Activated T-helper 1 cell treated with anti-CD3 and anti-CD28 coated beads, Interleukin-2, amount 50 U/mL, for 16 hours (primary cell): Measurements from ENCODE around the gene WDR7.
"Not testable (repeated sequence)": the region's sequence is repeated elsewhere in the genome, so short reads cannot be mapped to it uniquely, and the experiment has no call there.

Experiments
- DNase-seq, 2 donors: peaks; one replicate each; pipeline ENCODE4 v3.0.0-alpha.2; 2020; ENCODE audit warnings: low read depth in 1 of 2, low spot score in 1 of 2

WDR7 gene

DNA sequence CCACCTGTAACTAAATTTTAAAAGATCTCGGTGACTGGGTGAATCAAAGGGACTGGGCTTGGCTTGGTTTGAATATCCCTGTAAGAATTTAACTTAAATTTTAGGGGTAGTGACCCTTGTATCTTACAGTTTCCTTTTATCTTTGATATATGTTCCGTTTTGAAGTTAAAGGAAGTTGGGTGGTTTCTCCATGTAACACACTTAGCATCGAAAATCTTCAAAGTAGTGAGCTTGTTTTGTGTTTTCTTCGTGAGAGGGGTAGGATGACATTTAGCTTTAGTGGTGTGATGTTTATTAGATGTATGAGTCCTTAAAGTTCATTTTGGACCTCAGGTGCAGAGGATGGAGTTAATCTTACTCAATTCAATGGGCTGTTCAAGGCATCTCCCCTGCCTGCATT, 1.6 kb downstream of the WDR7 start:
- DNase-seq = no peak

DNA sequence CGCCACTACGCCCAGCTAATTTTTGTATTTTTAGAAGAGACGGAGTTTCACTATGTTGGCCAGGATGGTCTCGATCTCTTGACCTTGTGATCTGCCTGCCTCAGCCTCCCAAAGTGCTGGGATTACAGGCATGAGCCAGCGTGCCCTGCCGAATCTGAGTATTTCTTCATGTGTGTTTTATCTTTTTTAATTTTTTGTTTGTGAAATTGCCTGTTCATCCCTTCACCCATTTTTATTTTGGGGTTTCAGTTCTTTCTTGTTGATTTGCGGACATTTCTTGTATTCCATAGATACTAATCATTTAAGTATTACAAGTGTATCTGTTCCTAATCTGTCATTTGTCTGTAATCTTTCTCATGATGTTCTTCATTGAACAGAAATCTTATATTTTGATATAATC, 3.1 kb downstream of the WDR7 start:
- not testable (repeated sequence) for DNase-seq

DNA sequence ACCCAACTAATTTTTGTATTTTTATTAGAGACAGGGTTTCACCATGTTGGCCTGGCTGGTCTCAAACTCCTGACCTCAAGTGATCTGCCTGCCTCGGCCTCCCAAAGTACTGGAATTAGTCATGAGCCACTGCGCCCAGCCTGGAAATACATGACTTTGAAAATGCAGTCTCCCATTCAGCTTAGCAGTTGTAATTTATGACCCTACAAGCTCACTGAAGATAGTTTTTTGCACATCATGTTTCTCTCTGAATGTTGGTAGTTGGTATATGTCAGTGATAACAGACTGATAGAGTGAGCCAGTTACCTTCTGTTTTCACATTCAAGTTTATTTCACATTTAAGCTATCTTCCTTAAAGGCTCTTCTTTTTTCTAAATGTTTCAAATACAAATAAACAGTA, 7.1 kb downstream of the WDR7 start:
- DNase-seq = no peak

- DNase-seq = no peak
These were observed 8.0 kb downstream of the WDR7 start for GRCh38 chr18:56659111-56659510.

- DNase-seq = no peak
These were observed 9.5 kb downstream of the WDR7 start for GRCh38 chr18:56660655-56661054.

GRCh38 chr18:56661360-56662062, 10.4 kb downstream of the WDR7 start:
- DNase-seq = no peak

DNA sequence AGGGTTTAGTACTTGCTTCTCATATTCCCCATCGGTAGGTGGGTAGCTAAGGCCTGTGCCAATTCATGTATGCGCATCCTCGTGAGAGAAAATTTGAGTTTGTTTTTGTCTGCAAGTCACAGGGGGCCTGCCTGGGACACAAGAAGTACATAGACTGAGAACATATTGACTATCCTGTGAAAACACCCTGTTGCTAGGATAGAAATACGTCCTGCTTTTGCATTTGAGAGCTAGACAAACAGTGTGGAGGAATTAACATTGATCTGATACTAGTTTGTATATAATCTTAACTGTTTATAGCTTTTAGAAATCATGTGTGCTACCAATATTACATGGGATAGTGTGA, 10.9 kb downstream of the WDR7 start:
- no peak for DNase-seq

GRCh38 chr18:56662502-56662901, 11.3 kb downstream of the WDR7 start:
- no peak for DNase-seq

- DNase-seq = no peak
These were observed 11.7 kb downstream of the WDR7 start for GRCh38 chr18:56662902-56663301.

DNA sequence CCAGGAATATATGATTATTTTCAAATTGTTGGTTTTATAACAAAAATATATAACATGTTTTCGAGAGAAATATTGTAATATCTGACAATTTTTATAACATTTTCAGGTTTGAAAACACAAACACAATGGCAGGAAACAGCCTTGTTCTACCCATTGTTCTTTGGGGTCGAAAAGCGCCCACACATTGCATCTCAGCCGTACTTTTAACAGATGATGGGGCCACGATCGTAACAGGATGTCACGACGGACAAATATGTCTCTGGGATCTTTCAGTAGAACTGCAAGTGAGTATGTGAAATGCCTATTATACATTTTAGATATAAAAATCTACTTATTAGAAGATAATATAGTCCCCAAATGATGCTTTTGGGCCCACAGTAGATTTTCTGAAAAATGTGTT, 21.2 kb downstream of the WDR7 start:
- no peak for DNase-seq

- no peak for DNase-seq
These were observed 21.8 kb downstream of the WDR7 start for GRCh38 chr18:56672981-56673380.

DNA sequence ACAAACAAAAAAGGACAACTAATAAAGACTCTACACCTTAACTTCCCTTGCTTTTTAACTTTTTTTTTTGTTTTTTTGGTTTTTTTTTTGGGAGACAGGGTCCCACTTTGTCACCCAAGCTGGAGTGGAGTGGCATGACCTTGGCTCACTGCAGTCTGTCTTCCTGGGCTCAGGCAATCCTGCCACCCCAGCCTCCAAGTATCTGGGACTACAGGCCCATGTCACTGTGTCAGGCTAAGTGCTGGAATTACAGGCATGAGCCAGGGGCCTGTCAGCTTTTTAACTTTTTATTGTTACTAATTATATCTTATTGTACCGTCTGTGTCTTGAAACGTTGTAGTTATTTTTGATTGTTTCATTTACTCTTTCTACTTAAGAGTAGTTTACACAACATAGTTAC, 25.5 kb downstream of the WDR7 start:
- DNase-seq = no peak

GRCh38 chr18:56678836-56679565, 27.8 kb downstream of the WDR7 start:
- no peak for DNase-seq

GRCh38 chr18:56684277-56684676, 33.1 kb downstream of the WDR7 start:
- DNase-seq = no peak

DNA sequence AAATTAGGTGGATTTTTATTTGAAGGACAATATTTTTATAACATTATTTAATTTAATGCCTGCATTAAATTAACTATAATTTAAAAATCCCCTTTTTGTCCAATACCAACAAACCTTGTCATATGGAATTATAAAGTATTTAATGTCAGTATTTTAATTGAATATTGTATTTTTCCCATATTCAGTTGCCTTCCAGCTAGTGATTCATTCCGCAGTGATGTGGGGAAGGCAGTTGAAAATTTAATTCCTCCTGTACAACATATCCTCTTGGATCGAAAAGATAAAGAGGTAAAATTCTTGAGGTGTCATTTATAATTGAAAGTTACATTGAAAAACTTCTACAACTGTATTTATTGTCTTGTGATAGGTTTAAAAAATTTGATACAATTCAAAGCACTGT, 40.4 kb downstream of the WDR7 start:
- DNase-seq = no peak

DNA sequence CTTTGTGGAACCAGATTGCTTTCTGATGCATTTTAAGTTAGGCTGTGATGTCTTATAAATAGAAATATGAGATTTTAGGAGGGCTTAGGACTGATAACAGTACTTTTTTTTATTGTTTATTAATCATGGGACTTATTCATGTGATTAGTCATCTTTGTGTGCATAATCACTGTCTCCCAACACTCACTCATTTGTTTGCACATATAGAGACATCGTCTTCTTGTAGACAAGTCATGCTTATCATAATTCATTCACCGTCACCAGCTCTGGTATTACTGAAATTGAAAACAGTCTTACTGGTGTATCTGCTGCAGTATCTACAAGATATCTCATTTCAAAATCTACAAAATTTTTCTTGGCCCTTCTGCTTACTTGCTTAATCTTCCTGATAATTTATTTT, 45.8 kb downstream of the WDR7 start:
- DNase-seq = no peak

DNA sequence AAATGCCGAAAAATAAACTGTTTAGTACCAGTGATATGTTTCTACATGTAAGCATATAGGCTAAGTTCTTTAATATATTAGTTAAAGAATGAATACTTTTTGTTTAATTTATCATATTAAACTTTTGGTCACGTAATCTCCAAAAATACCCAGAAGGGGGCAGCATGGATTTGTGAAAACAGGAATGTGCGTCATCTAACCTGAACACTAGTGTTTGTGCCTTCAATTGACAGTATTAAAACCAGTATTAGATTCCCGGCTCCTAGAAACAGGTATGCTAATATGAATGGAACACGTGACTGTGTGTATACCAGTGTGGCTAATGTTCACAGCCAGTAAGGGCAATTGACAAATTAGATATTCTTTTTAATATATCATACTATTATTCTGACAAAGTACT, 51.8 kb downstream of the WDR7 start:
- no peak for DNase-seq

DNA sequence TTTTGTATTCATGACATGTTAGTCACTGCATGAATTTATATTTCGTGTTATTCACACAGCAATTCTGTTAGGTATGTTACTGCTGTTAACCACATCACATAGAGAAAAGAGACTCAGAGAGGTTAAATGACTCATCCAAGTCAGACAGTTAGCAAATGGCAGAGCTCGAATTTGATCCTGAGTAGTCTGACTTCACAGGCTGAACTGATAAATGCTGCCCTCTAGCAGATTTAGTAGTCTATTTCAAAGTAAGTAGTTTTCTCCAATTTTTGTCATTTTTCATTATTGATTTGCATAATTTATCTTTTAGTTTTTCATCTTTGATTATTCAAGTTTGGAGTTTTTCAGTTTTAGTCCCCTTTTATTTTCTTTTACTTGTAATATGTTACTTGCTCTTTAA, 58.3 kb downstream of the WDR7 start:
- DNase-seq = no peak

- no peak for DNase-seq
These were observed 60.7 kb downstream of the WDR7 start for GRCh38 chr18:56711708-56712445.

GRCh38 chr18:56712761-56713160, 61.6 kb downstream of the WDR7 start:
- DNase-seq = no peak

- no peak for DNase-seq
These were observed 64.0 kb downstream of the WDR7 start for GRCh38 chr18:56715121-56715520.

GRCh38 chr18:56716692-56717146, 65.6 kb downstream of the WDR7 start:
- no peak for DNase-seq
